T-helper 2 cell treated with Interferon-gamma antibody and Interleukin-4, amounts not matched to agents 5 μg/mL and 100 μg/mL, for 36 hours (primary cell): Measurements from ENCODE around the gene MDP1.
"Not testable (repeated sequence)": the region's sequence is repeated elsewhere in the genome, so short reads cannot be mapped to it uniquely, and the experiment has no call there.

Experiments used
- DNase-seq: peaks from one replicate; pipeline ENCODE4 v3.0.0; 2021; ENCODE audit warnings: low spot score
- H3K27ac Mint-ChIP-seq: one replicate; pipeline ENCODE4 v1.8.0; 2021; ENCODE audit warnings: mild to moderate bottlenecking, mixed read lengths
- H3K27me3 Mint-ChIP-seq: one replicate; pipeline ENCODE4 v1.8.0; 2021; ENCODE audit warnings: low read depth, mixed read lengths
- H3K36me3 Mint-ChIP-seq: one replicate; pipeline ENCODE4 v1.8.0; 2021; ENCODE audit warnings: low read depth, mixed read lengths
- H3K4me1 Mint-ChIP-seq: one replicate; pipeline ENCODE4 v1.8.0; 2021; ENCODE audit warnings: low read depth, mixed read lengths
- H3K4me3 Mint-ChIP-seq: one replicate; pipeline ENCODE4 v1.8.0; 2022; ENCODE audit warnings: mild to moderate bottlenecking, moderate library complexity, mixed read lengths
- H3K9me3 Mint-ChIP-seq: one replicate; pipeline ENCODE4 v1.8.0; 2021; ENCODE audit warnings: mixed read lengths

Gene MDP1

GRCh38 chr14:24228902-24229301, 13.0 kb upstream of the MDP1 start:
- peaks cover 10% of the 10 kb centered on the region for H3K36me3 Mint-ChIP-seq
- DNase-seq, result no peak
- H3K4me3 Mint-ChIP-seq, result no peak overlapping the region
- no peaks in the 10 kb centered on the region for H3K9me3 Mint-ChIP-seq
- no peaks in the 10 kb centered on the region for H3K27me3 Mint-ChIP-seq
- no peak overlapping the region for H3K27ac Mint-ChIP-seq
- peaks cover 24% of the 10 kb centered on the region for H3K4me1 Mint-ChIP-seq

- Mint-ChIP-seq H3K4me3 (no peak overlapping the region), H3K27me3 (no peaks in the 10 kb centered on the region), H3K9me3 (no peaks in the 10 kb centered on the region), H3K36me3 (peaks cover 10% of the 10 kb centered on the region), H3K4me1 (peaks cover 18% of the 10 kb centered on the region), H3K27ac (no peak overlapping the region)
- no peak for DNase-seq
Measured at GRCh38 chr14:24226473-24226872, 10.6 kb upstream of the MDP1 start.

DNA sequence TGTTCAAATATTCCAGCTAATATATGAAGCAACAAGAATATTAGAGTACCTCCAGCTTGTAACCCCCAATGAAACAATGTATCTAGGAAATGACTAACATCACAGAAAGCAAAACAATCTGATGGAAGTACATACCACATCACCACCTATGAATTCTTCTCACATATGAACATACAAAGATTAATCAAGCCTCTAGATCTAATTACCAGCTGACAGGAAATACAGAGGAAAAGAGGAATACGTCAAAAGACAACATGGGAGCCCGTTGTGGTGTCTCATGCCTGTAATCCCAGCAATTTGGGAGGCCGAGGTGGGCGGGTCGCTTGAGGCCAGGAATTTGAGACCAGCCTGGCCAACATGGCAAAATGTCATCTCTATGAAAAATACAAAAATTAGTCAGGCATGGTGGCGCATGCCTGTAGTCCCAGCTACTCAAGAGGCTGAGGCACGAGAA, 8.8 kb upstream of the MDP1 start:
- peak overlapping the region; percentile 18 for H3K27ac Mint-ChIP-seq
- H3K36me3 Mint-ChIP-seq, result peaks cover 10% of the 10 kb centered on the region
- DNase-seq, result no peak
- no peak overlapping the region for H3K4me3 Mint-ChIP-seq
- H3K27me3 Mint-ChIP-seq, result no peaks in the 10 kb centered on the region
- H3K4me1 Mint-ChIP-seq, result peaks cover 11% of the 10 kb centered on the region
- H3K9me3 Mint-ChIP-seq, result no peaks in the 10 kb centered on the region

DNA sequence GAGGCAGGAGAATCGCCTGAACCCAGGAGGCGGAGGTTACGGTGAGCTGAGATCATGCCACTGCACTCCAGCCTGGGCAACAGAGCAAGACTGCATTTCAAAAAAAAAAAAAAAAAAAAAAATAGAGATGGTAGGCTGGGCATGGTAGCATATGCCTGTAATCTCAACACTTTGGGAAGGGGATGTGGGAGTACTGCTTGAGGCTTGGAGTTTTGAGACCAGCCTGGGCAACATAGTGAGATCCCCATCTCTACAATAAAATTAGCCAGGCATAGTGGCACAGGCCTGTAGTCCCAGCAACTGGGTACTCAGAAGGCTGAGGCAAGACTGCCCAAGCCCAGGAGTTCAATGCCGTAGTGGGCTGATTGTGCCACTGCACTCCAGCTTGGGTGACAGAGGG, 7.1 kb upstream of the MDP1 start:
- DNase-seq, H3K27ac Mint-ChIP-seq, H3K27me3 Mint-ChIP-seq, H3K4me3 Mint-ChIP-seq, H3K9me3 Mint-ChIP-seq: not testable (repeated sequence)
- Mint-ChIP-seq H3K4me1 (peaks cover 11% of the 10 kb centered on the region), H3K36me3 (peaks cover 12% of the 10 kb centered on the region)

GRCh38 chr14:24219521-24219920, 3.7 kb upstream of the MDP1 start:
- Mint-ChIP-seq H3K36me3 (peaks cover 15% of the 10 kb centered on the region), H3K27me3 (no peaks in the 10 kb centered on the region), H3K4me3 (no peak overlapping the region), H3K4me1 (peaks cover 12% of the 10 kb centered on the region), H3K9me3 (no peaks in the 10 kb centered on the region), H3K27ac (no peak overlapping the region)
- DNase-seq, result no peak

- no peaks in the 10 kb centered on the region for H3K9me3 Mint-ChIP-seq
- DNase-seq, result no peak
- no peak overlapping the region for H3K4me3 Mint-ChIP-seq
- peaks cover 15% of the 10 kb centered on the region for H3K4me1 Mint-ChIP-seq
- H3K27me3 Mint-ChIP-seq, result no peaks in the 10 kb centered on the region
- no peak overlapping the region for H3K27ac Mint-ChIP-seq
- H3K36me3 Mint-ChIP-seq, result peaks cover 17% of the 10 kb centered on the region
Measured at GRCh38 chr14:24219080-24219479, 3.2 kb upstream of the MDP1 start.

- peaks cover 20% of the 10 kb centered on the region for H3K4me1 Mint-ChIP-seq
- H3K27ac Mint-ChIP-seq, result peak overlapping the region; percentile 96
- H3K36me3 Mint-ChIP-seq, result peaks cover 25% of the 10 kb centered on the region
- not testable (repeated sequence) for H3K9me3 Mint-ChIP-seq, H3K4me3 Mint-ChIP-seq, H3K27me3 Mint-ChIP-seq, DNase-seq
Measured at GRCh38 chr14:24216876-24217275, 1.0 kb upstream of the MDP1 start.

DNA sequence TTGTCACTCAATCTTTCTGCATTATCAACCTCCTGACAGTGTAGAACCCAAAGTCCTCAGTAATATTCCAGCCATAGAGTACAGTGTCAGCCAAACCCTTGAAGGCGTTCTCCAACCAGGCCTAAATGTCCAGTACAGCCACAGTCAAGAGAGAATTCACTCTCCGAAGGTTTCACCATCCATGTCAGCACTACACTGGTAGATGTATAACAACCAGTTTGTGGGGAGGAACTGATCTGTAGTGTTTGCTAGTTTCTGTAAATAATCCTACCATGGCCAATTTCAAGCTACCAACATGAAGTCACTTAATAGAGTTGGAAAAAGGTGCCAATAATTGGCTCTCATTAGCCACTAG, 456 bp upstream of the MDP1 start:
- Mint-ChIP-seq H3K27ac (peak overlapping the region; percentile 96), H3K27me3 (no peaks in the 10 kb centered on the region), H3K9me3 (no peaks in the 10 kb centered on the region), H3K4me1 (peaks cover 25% of the 10 kb centered on the region), H3K4me3 (peak overlapping the region; percentile 93), H3K36me3 (peaks cover 30% of the 10 kb centered on the region)
- DNase-seq, result no peak

- Mint-ChIP-seq H3K36me3 (peaks cover 43% of the 10 kb centered on the region), H3K27ac (peak overlapping the region; percentile 96), H3K27me3 (no peaks in the 10 kb centered on the region), H3K4me1 (peaks cover 29% of the 10 kb centered on the region), H3K4me3 (peak overlapping the region; percentile 87), H3K9me3 (no peaks in the 10 kb centered on the region)
- no peak for DNase-seq
Measured at GRCh38 chr14:24213866-24214662, 1.8 kb downstream of the MDP1 start.

- peak; percentile 96 for DNase-seq
- H3K9me3 Mint-ChIP-seq, result no peaks in the 10 kb centered on the region
- peak within 1 kb of the TSS; percentile 87 for H3K4me3 Mint-ChIP-seq
- H3K27ac Mint-ChIP-seq, result peak within 1 kb of the TSS; percentile 96
- no peaks in the 10 kb centered on the region for H3K27me3 Mint-ChIP-seq
- peaks cover 47% of the 10 kb centered on the region for H3K36me3 Mint-ChIP-seq
- H3K4me1 Mint-ChIP-seq, result peaks cover 29% of the 10 kb centered on the region
Measured at GRCh38 chr14:24212924-24213865, 2.7 kb downstream of the MDP1 start, which contains the start of gene CHMP4A. Gene CHMP4A (minus strand): TSS chr14:24213488. CDS start chr14:24213439, 49 bp downstream.

DNA sequence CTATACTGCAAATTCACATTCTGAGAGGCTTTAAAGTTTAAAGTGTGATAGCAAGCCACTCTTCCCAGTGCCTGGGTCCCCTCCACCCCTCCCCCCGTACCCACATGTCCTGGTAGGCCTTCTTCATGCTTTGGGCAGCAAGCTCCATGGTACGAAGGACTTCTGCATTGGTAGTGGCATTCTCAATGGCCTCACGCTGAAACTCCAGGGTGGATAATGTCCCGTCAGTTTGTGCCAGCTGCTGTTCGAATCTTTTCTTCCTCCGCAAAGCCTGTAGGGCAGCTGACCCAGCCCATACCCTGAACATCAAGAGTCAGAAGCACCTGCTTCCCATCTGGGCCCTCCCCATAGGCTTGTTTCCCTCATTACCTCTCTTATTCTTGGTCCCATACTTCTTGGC, 4.6 kb downstream of the MDP1 start:
- Mint-ChIP-seq H3K27ac (peak overlapping the region; percentile 96), H3K4me3 (peak overlapping the region; percentile 87), H3K4me1 (peaks cover 26% of the 10 kb centered on the region), H3K36me3 (peaks cover 54% of the 10 kb centered on the region), H3K9me3 (no peaks in the 10 kb centered on the region), H3K27me3 (no peaks in the 10 kb centered on the region)
- DNase-seq, result no peak

- H3K9me3 Mint-ChIP-seq, result peaks cover 5% of the 10 kb centered on the region
- H3K4me3 Mint-ChIP-seq, result no peak overlapping the region
- DNase-seq, result no peak
- peaks cover 62% of the 10 kb centered on the region for H3K36me3 Mint-ChIP-seq
- peaks cover 10% of the 10 kb centered on the region for H3K4me1 Mint-ChIP-seq
- H3K27me3 Mint-ChIP-seq, result no peaks in the 10 kb centered on the region
- H3K27ac Mint-ChIP-seq, result no peak overlapping the region
Measured at GRCh38 chr14:24207625-24208024, 8.2 kb downstream of the MDP1 start.

DNA sequence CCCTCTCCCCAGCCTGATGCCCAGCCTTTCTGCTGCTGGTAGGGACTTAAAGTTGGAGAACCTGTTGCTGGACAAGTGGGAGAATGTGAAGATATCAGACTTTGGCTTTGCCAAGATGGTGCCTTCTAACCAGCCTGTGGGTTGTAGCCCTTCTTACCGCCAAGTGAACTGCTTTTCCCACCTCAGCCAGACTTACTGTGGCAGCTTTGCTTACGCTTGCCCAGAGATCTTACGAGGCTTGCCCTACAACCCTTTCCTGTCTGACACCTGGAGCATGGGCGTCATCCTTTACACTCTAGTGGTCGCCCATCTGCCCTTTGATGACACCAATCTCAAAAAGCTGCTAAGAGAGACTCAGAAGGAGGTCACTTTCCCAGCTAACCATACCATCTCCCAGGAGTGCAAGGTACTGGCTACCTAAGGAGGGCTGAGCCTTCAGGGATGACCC, 8.7 kb downstream of the MDP1 start:
- Mint-ChIP-seq H3K27ac (no peak overlapping the region), H3K4me3 (no peak overlapping the region), H3K9me3 (peaks cover 6% of the 10 kb centered on the region), H3K36me3 (peaks cover 67% of the 10 kb centered on the region), H3K4me1 (peaks cover 10% of the 10 kb centered on the region), H3K27me3 (no peaks in the 10 kb centered on the region)
- DNase-seq, result no peak
